H1 (cell line): ENCODE measurements around the gene SLCO4A1. TPM values are rescaled to one million over a fixed set of nuclear protein-coding genes. Genes with fewer than 3 reads are reported as not detected.

Experiments
- BCL11A ChIP-seq, 2 experiments: IDR thresholded peaks; one replicate each; pipeline ENCODE4 v1.6.1; 2011; ENCODE audit warnings: low read depth in 2 of 2, low read length in 2 of 2, mild to moderate bottlenecking in 2 of 2
- CHD7 ChIP-seq: fragments of 300-600 bp; sonication (generic); IDR thresholded peaks from 2 replicates; pipeline ENCODE4 v1.7.1; 2012; ENCODE audit warnings: low read length, moderate library complexity, mild to moderate bottlenecking, inconsistent platforms; ENCODE audit not compliant: insufficient replicate concordance
- CTCF ChIP-seq, 3 experiments: IDR thresholded peaks; 1 replicate in 2 of 3; 2 replicates in 1 of 3; pipeline versions ENCODE4 v1.5.1 to v1.6.1; 2011; ENCODE audit warnings: low read length in 3 of 3, mild to moderate bottlenecking in 3 of 3, inconsistent platforms in 2 of 3, low read depth in 1 of 3, moderate library complexity in 1 of 3; ENCODE audit not compliant: insufficient read depth in 1 of 3; ENCODE audit errors: control extremely low read depth in 1 of 3
- JUND ChIP-seq: IDR thresholded peaks from 2 replicates; pipeline ENCODE4 v1.6.1; 2011; ENCODE audit warnings: mild to moderate bottlenecking, improper control_type of control experiment, low read length
- POU5F1 ChIP-seq: IDR thresholded peaks from 2 replicates; pipeline ENCODE4 v1.6.1; 2011; ENCODE audit warnings: low read depth, mild to moderate bottlenecking, low read length, moderate library complexity
- RAD21 ChIP-seq, 2 experiments: IDR thresholded peaks in 1 of 2; conservative IDR thresholded peaks in 1 of 2; 2 replicates each; pipeline ENCODE4 v1.6.1; 2011; ENCODE audit warnings: low read depth in 2 of 2, low read length in 2 of 2, improper control_type of control experiment in 1 of 2, inconsistent platforms in 1 of 2, mild to moderate bottlenecking in 1 of 2, moderate library complexity in 1 of 2
- SIN3A ChIP-seq, 2 experiments: IDR thresholded peaks in 1 of 2; conservative IDR thresholded peaks in 1 of 2; 2 replicates each; pipeline ENCODE4 v1.6.1; 2011 to 2012; ENCODE audit warnings: low read length in 2 of 2, improper control_type of control experiment in 1 of 2, low read depth in 1 of 2, mild to moderate bottlenecking in 1 of 2
- polyA plus RNA-seq, 7 experiments: library from polyadenylated mRNA; depleted of rRNA in 3 of 7; stranded (reverse) in 5 of 7; unstranded in 2 of 7; fragments of >200 nt in 5 of 7; fragments of 200-250 nt in 2 of 7; gene quantifications; 1 replicate in 5 of 7; 2 replicates in 1 of 7; 4 replicates in 1 of 7; pipeline versions ENCODE4 v1.2.1 to v1.2.3, GENCODE V29; 2011 to 2013; ENCODE audit warnings: missing spikeins in 2 of 7, mixed read lengths in 2 of 7
- total RNA-seq: library from RNA; stranded (reverse); fragmentation: NEBNext Ultra II Directional; extraction: Animal tissue kit (Norgen Biotek cat#: 25700); gene quantifications from 2 replicates; pipeline ENCODE4 v1.2.1, GENCODE V29; 2021

Gene SLCO4A1
- total and polyA plus RNA-seq, 2 of the 8 experiments (the other 6 are each of a cell fraction or from before 2014, with no cell fraction given), result 10.5 to 18.5 TPM

- TF ChIP-seq CTCF (IDR thresholded peaks at IDR 0.05; ENCODE audit: control extremely low read depth in 1 of 3, insufficient read depth in 1 of 3, low read depth in 1 of 3, low read length in 3 of 3) (no peak), SIN3A (conservative IDR thresholded peaks at IDR 0.05 in 1 of 2, IDR thresholded peaks at IDR 0.05 in 1 of 2; ENCODE audit: low read depth in 1 of 2, low read length in 2 of 2) (no peak), CHD7 (no peak), BCL11A (IDR thresholded peaks at IDR 0.05; ENCODE audit: low read depth in 2 of 2, low read length in 2 of 2) (no peak), RAD21 (IDR thresholded peaks at IDR 0.05 in 1 of 2, conservative IDR thresholded peaks at IDR 0.05 in 1 of 2; ENCODE audit: low read depth in 2 of 2, low read length in 2 of 2) (no peak), JUND (no peak), POU5F1 (no peak)
These were observed 20.0 kb upstream of the SLCO4A1 start (continued) for GRCh38 chr20:62622178-62622876.
